NOMO-1 treated with DMSO at 0.1 percent for 48 hours (cell line): ENCODE data around the gene PLEKHG3.

Experiments used
- DNase-seq: peaks from one replicate; lab custom pipeline; 2025; ENCODE audit not compliant: unreplicated experiment; lab: John Stamatoyannopoulos, UW

The PLEKHG3 gene

DNA sequence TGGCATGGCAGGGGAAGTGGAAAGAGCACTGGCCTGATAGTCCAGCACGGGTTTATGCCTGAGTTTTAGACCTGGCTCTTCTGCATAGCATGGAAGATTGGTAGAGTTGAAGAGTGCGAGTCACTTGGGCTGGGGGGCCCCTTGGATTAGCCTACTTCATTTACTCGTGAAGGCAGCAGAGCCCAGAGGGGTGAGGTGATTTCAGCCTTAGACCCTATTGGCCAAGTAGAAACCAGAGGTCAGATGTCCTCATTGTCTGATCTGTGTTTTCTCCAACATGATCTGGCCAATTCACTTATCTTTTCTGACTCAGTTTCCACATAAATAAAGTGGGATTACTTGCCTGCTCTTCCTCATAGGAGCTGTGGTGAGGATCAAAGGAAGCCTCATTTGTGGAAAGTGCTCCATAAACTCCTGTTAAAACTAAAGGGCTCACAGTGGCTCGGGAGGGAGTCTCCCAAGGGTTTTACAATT, 1.9 kb downstream of the PLEKHG3 start:
- DNase-seq = no peak

DNA sequence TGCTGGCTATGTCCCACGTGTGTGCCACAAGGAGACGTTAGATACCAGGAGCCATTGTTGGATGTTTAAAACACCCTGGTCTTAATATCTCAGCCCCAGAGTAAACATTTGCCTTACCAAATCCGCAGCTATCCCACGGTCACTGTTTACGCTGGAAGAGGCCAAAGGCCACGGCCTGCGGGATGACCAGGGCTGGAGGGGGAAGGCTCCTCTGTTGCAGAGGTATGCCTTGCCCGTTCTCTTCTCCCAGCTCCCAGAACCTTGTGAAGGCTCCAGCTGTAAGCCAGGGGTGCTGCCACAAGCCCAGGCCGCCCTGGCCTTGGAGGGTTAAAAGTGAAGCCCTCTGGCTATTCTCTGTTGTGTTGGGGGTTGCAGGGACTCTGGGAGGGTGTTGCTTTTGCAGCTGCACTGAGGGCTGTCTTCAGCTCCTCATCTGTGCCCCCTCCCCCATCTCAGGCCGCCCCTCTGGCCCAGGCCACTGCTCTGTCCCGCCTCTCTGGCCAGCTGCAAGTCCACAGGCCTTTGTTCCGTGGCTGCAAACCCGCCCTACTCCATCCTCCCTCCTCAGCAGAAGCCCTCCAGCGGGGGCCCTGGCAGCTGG, 2.5 kb downstream of the PLEKHG3 start:
- DNase-seq = no peak

GRCh38 chr14:64707661-64708060, 3.4 kb downstream of the PLEKHG3 start:
- DNase-seq = peak; percentile 43

- DNase-seq = peak; percentile 88
These were observed 4.2 kb downstream of the PLEKHG3 start for GRCh38 chr14:64708148-64709004.

DNA sequence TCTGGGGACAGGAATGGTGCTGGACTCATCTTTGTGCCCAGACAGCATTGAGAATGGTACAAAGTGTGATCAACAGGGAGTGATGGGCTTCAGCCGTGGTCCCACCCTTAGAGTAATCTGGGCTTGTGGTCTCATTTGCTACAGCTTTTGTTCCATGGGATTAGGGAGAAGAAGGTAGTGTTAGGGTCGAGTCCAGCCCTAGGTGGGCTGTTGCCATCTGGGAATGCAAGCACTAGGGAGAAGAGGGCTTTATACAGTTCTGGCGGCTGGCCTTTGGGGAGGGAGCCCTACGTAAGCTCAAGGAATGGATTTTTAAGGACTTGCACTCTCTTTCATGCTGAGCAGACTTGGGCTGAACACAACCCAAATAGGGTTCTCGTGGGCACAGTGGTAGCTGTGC, 4.9 kb downstream of the PLEKHG3 start:
- DNase-seq = no peak

DNA sequence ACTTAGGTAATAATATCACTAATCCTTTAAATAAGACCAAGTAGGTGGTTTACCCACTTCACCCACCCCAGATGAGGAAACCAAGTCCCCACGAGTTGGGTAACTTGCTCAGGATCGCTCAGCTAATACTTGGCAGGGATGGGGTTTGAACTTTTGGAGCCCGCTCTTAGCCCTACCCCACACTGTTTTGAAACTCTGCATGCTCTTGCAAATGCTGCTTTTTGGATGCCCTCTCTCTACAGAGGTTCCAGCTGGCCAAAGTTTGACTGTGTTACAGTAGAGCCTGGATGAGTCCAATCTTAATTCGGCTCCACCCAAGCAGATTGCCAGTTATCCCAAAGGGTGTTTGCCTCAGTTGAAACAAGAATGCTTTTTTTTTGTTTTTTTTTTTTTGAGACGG, 6.8 kb downstream of the PLEKHG3 start:
- DNase-seq = no peak

- DNase-seq = no peak
These were observed 9.5 kb downstream of the PLEKHG3 start for GRCh38 chr14:64713677-64714076.

- DNase-seq = no peak
These were observed 10.3 kb downstream of the PLEKHG3 start for GRCh38 chr14:64714432-64715025.

- DNase-seq = no peak
These were observed 11.0 kb downstream of the PLEKHG3 start for GRCh38 chr14:64715146-64715627.

DNA sequence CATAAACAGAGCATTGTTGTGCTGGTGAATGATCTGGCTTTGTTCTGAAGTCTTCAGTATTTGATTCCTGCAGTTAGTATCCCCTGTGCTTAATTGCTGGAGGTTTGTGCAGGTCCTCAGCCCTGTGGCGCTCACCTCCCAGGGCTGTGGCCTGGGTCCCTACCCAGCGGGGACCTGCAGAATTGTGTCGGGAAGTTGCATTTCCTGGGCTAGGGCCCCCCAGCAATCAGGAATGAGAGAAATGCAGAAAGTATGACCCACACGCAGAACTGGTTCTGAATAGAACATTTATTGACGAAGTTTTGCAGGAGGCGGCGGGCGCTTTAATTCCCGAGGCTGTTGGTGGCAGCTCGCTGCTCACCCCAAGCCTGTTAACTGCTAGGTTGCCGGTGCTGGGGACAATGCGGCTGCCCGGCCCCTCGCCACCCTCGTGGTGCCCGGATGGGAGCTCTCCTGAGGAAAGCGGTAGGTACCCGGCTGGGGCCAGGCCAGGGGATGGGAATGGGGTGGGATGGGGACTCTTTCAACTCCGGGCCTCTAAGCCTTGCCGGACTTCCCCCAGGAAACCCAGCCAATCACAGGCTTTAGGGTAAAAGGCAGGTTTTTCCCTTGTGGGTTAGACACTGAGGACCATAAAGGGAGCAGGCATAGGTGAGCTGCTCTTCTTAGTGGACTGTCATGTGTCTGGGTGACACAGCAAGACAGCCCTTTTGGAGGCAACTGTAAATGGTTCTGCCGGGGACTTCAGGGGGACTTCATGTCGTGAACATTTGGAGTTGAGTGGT, 11.6 kb downstream of the PLEKHG3 start:
- no peak for DNase-seq

GRCh38 chr14:64717870-64718269, 13.6 kb downstream of the PLEKHG3 start:
- DNase-seq = no peak

DNA sequence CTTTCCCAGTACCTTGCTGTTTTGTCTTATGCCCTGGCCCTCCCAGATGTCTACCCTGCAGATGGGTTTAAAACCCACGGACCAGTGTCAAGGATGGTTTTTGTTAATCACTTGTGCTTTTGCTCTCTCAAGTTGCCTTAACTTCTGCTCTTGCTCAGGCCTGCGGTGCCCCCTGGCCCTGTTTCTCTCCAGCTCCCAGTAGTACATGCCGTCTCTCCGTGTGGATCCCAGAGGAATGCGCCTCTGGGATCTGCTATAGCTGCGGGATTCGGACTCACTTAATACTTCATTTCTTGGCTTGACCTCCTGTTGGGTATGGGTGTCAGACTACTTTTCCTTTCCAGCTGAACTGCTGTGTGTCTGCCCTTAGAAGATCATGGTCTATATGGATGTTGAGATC, 14.5 kb downstream of the PLEKHG3 start:
- DNase-seq = no peak

GRCh38 chr14:64719601-64720000, 15.4 kb downstream of the PLEKHG3 start:
- DNase-seq = no peak

DNA sequence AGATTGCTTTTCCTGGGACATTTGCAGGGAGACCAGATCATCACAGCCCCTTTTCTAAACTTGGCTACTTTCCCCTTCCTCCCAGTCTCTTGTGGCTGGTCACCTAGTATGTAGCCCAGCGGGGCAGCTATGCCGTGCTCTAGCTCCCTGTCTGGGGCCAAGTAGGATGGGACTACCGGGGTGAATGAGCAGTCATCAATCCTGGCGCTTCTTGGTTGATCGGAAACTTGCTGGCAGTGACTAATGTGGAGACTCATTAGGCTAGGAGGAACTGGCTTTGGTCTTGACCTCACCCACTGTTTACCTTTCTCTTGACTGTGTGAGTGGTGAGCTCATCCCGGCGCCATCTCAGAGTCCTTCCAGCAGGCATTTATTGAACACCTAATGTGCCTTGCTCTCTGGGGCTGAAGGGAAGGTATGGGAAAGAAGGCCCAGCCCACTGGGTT, 15.9 kb downstream of the PLEKHG3 start:
- DNase-seq = peak; percentile 69

DNA sequence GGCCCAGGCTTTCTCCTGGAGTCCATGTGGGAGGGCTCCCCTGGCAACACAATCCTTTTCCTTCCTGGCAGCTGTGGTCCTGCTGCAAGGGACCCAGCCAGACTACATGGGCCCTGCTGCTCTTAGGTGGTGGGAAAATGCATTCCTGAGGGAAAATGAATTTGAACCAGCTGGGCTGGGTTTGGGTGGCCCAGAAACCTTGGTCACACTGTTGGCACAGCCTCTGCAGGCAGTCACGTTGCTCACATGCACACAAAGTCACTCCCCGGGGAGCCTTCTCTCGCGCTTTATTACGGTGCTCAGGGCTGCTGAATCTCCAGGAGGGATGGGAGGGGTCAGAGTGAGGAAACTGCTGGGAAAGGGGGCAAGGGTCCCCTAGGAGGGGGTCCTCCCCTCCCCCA, 17.2 kb downstream of the PLEKHG3 start:
- no peak for DNase-seq

- no peak for DNase-seq
These were observed 17.7 kb downstream of the PLEKHG3 start for GRCh38 chr14:64721899-64722298.

DNA sequence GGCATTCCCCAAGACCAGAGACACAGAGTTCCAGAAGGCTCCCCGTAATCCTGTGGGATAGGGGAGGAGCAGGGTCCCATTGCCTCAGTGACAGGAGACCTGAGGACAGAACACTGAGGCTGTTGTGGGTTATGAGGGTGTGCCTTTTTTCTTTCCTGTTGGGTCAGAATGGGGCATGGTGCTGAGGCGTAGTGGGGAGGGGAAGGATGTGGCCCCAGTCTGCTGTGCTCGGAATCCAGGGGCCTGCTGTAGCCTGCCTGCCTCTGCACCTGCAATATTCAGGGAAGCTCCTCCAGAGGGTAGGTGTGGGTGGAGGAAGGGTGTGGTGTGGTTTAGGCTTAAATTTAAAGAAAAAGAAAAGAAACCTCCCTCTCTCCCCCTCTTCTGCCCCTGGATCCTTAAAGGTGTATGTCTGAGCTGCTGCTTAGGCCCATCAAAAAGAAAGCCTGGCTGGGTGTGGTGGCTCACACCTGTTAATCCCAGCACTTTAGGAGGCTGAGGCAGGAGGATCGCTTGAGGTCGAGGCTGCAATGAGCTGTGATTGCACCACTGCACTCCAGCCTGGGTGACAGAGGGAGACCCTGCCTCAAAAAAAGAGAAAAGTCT, 18.7 kb downstream of the PLEKHG3 start:
- DNase-seq = no peak

GRCh38 chr14:64723691-64724577, 19.7 kb downstream of the PLEKHG3 start:
- DNase-seq = no peak

DNA sequence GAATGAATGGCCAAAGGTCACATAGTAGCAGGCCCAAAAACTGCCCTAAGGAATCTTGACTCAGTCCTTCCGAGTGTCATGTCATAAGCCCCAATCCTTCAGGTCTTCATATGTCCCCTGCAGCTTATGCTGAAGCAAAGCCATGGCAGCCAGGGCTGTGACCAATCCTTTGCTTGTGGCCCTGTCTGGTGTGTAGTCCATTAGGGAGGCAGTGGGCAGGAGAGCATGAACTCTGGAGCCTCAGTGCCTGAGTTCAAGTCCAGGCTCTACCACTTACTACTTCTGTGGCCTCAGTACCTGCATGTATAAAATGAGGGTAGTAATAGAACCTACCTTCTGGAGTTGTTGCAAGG, 20.3 kb downstream of the PLEKHG3 start:
- DNase-seq = no peak
